Amygdala (tissue), 56 donors: Measurements from ENCODE around the gene FADS6.

Experiments used
- DNase-seq, 56 donors: peaks; one replicate each; lab custom pipeline; 2025; lab: John Stamatoyannopoulos, UW

The FADS6 gene

DNA sequence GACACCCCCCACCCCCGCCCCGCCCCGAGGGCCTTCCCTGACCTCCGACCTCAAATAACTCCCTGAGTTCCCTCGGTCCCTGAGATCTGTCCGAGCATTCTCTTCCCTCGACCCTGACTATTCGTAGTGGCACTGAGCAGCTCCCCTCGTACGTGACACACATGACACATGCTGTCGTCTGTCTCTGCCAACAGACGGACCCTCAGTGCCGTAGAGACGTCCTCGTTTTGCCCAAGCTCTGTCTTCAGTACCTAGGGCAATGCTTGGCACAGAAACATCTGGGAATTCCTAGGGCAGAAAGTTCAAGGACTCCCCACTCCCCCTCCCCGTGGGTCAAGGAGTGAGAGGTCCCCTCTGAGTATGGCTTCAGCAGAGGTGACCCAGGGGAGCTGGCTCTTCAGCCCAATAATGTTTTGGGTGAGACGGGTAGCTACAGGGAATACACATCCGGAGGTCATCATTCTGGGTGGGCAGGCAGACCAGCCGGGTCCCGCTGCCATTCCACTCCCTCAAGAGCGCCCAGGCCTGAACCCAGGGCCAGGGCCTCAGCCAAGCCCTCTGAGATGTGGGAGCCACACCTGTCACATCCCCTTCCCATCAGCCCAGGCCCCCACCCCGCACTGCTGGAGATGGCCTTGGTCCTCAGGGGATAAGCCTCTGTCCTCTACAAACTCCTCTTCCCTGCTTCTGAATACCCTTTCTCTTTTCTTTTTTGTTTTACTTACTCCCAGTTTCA, 671 bp upstream of the FADS6 start:
- DNase-seq = no peak

DNA sequence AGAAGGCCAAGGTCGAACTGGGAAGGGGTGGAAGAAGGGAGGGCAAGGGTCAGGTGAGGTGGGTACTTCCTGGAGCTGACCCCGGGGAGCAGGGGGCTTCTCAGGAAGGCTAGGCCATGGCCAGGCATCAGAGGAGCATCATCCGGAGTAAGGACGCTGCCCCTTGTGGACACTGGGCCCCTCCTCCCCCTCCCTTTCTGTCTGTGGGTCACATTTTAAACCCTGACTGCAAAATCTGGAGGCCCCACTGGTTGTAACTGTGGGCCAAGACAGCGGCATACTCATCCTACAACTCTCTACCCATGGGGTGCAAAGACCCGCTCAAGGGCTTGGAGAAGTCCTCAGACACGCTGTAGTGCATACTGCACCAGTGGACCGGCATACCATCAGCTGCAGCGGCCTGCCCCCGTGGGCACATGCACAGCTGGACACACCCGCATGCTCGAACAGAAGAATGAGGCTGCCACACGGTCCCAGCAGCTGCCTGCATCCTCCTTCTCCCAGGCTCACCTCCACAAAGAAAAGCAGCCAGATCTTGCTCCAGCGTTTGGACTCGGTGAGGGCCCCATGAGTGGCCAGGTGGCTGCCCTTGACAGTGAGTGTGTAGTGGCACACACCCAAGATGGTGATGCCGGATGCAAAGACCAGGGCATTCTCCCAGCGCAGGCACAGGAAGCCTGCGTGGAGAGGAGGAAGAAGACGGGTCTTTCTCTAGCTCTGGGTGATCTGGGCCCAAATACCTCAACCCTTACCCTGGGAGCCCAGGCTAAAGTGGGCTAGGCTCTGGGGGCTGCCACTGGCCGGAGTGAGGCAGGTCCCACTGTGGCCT, 1.2 kb downstream of the FADS6 start:
- no peak for DNase-seq

DNA sequence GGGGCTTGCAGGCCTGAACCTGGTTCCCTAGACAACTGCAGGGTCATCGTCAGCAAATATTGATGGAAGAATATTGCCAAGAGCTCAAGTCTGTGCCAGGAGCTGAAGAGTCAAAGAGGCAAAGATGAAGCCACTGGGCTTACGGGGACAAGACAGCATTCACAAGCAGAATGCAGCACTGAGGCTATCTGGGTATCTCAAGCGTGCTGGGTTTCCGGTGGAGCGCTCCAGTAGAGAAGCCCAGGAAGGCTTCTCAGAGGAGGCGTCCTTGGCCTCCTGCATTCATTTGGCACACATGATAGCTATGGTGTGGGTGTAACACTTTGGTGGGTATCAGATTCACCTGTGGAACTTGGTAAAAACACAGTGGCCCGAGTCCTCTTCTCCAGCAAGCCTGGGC, 2.9 kb downstream of the FADS6 start:
- DNase-seq = no peak

DNA sequence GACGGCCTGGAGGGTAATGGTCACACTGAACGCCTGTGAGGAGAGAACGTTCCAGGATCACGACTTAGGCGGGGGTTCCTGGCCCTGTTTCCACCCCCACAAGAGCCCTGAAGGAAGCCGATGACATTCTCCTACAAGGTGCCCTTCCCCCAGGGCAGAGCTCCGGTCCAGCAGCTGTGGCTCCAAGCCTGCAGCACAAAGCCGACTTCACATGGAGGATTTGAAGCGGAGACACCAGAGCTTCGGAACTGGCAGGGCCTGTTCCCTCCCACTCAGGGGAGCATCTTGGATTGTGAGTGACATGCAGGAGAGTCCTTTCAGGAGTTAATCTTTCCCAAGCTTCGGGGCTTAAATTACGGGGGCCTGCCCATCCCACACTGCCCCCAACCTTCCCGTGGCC, 5.0 kb downstream of the FADS6 start:
- no peak for DNase-seq

DNA sequence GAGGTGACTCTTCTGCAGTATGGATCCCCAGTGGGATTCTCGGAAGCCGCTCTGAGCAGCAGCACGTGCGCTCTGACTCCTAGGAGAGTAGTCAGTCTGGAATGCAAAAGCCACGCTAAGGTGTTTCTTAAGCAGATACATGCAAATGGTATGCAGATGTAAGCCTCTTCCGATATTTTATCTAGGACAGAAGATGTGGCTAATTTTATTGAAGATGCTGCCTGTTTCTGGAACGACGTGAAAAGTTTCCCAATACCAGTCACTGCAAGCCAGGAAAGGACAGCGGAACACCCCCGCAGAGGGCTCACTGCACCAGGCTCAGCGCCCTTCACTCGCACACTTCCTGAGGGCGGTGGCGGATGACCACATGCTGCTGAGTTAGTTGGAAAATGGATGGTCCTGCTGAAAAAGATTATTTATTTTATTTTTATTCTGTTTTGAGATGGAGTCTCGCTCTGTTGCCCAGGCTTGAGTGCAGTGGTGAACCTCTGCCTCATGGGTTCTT, 10.1 kb downstream of the FADS6 start:
- no peak for DNase-seq

GRCh38 chr17:74882517-74883240, 10.8 kb downstream of the FADS6 start:
- no peak for DNase-seq

DNA sequence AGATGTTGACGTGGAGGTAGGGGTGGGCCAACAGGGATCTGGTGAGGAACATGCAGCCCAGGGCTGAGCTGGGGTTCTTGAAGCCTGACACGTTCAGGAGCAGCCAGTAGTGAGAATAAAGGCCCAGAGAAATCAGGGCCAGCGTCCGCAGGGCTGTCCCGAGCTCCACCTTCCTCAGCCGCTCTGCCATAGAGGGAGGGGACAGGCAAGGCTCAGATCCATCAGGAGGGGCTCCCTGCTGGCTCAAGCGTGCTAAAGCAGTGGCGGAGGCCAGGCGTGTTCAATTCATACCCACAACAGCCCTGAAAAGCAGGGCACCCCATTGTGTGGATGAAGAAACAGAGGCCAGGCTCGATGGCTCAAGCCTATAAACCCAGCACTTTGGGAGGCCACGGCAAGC, 12.4 kb downstream of the FADS6 start:
- DNase-seq = no peak

GRCh38 chr17:74879308-74879707, 14.1 kb downstream of the FADS6 start:
- DNase-seq = no peak

DNA sequence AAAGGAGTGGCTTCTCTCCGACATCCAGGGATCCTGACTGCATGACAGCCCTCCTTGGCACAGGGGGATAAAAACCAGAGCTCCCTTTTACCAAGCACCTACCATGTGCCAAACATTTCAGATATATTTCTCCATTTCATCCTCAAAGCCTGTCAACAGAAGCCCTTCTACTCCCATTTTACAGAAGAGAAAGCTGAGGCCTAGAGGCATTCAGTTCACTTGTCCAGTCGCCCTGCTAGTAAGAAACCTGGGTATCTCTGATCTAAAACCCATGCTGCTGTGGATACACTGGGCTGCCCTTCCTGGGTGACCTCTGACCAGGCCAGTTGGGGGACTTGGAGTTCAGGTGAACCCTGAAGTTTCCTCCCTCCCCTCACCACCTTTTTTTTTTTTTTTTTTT, 14.8 kb downstream of the FADS6 start:
- no peak for DNase-seq

DNA sequence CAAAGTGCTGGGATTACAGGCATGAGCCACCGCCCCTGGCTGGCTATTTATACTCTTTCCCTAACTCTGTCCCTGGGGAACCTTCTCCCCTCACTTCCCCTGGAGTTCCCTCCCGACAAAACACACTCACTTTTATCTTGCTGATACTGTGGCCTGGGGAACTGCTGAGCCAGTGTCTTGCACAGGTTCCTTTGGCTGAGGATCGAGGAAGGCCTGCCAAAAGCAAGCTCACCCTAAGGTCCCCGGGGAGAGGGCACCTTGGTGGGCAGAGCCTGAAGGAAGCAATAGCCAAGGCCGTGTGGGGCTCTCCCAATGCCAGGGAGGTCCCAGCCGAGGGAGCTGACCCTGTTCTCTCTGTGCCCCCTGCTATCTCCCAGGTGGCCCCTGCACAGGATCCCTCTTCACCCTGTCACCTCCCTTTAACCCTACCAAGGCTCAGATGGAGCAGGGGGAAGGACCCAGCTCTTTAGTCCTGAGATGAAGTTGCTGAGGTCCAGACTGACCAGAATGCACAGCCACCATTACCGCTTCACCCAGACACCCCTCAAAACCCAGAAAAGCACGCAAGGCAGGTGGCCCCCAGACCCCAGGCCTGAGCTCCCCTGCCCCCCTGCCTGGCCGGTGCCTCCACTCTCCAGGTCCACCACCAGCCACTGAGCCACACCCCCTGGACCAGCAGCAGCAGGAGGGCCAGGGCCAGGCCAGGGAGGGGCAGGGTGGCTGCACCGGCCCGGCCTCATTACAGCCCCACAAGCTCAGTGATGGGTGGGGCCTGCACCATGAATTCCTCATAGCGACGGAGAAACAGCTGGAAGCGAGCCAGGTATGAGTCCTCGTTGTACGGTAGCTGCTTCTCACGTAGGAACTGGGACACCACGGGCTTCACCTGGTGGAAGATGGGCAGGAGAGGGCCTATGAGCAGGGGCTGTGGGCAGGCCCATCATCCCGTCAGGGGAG, 15.6 kb downstream of the FADS6 start:
- DNase-seq = no peak

DNA sequence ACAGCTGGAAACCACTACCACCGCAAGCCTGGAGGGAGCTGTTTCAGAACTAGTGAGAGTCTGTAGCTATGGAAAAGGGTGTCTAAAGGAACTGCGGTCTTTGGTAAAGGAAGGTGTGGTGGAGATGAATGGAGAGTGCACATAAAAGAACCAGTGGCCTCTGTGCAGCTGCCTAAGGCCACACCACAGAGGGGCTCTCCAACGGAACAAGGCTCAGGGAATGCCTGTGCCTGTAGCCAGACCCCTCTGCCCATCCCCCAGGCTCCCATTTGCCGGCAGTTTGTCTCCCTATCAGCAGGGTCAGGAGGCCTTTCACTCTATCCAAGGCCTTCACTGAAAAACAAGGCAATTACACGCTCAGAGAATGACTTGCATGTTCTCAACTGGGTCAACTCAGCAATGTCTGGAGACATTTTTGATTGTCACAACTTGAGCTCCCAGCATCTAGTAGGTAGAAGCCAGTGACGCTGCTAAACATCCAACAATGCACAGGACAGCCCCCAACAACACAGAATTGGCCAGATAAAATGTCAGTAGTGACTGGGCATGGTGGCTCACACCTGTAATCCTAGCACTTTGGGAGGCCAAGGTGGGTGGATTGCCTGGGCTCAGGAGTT, 17.3 kb downstream of the FADS6 start:
- no peak for DNase-seq

DNA sequence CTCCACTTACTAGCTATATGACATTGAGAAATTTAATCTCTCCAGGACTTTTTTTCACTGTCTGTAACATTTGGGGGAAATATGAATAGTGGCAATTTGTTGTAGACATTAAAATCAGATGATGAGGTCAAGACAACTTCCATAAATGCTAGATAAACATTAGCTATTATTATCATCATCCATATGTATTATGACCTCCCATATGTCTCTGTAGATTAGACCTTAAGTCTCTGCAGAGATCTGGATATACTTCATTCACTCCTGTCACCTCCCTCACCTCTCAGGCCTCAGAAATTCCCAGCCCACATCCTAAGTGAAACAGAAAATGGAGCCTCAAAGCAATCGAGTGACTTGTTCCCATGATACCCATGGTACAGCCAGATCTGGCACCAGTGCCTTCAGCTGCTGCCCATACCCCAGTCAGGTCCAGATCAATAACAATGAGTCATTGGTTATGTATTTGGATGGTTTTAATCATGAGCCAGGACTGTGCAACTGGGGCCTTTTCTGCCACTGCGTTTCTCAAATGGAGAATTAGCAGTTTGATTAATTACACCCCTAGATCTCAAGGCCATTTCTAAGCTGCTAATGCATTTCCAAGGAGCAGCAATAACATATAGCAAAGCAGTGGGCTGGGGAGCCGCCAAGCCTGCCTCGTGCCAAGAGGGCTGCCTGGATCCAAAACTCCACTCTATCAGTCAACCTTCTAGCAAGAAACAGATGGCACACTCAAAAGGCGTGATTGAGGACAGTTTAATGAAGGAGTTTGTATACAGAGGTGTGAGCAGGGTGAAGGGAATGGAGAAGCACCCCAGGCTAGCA, 18.1 kb downstream of the FADS6 start:
- DNase-seq = no peak

GRCh38 chr17:74874615-74875037, 18.8 kb downstream of the FADS6 start:
- no peak for DNase-seq

GRCh38 chr17:74873874-74874614, 19.4 kb downstream of the FADS6 start:
- no peak for DNase-seq

DNA sequence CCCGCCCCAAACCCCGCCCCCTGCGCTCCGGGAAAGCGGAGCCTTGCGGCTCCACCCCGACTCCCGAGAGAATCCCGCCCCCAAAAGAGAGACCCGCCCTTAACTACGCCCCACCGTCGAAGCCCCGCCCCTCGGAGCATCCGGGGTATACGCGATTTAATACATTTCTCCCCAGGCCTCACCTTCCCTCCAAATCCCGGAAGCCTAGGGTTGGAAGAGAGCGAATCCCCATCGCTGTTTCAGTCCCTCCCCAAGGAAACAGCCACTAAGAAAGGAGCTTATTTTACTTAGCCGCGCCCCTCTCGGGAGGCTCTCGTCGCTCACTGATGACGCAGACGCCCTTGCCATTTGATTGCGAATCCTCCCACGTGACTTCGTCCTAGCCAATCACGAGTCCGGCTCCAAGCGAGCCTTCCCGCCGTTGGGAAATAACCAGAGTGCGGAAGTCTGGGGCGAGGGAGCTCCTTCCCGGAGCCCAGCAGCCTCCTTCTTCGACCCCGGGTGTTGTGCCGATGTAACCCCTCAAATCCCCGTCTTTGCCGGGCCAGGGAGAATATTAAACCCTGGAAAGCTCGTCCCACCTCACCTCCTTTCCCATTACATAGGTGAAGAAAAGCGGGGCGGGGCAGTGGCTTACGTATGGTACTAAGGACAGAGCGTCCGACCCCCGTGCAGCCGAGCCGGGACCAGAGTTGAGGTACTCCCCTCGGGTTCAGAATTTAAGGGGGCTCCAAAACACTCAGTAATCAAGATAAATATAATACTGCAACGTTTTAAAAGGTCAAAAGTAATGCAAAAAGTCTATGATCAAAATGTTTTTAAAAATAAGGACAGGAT, 20.2 kb downstream of the FADS6 start:
- DNase-seq = peak; percentile 91 to 100 (median 99)

GRCh38 chr17:74872313-74873036, 21.0 kb downstream of the FADS6 start, which contains the start of gene FDXR:
FDXR (minus strand) TSS chr17:74872994; CDS start chr17:74872944, 50 bp downstream.
- DNase-seq = no peak
